Measurements from ENCODE around the gene STPG1.

Gene STPG1

DNA sequence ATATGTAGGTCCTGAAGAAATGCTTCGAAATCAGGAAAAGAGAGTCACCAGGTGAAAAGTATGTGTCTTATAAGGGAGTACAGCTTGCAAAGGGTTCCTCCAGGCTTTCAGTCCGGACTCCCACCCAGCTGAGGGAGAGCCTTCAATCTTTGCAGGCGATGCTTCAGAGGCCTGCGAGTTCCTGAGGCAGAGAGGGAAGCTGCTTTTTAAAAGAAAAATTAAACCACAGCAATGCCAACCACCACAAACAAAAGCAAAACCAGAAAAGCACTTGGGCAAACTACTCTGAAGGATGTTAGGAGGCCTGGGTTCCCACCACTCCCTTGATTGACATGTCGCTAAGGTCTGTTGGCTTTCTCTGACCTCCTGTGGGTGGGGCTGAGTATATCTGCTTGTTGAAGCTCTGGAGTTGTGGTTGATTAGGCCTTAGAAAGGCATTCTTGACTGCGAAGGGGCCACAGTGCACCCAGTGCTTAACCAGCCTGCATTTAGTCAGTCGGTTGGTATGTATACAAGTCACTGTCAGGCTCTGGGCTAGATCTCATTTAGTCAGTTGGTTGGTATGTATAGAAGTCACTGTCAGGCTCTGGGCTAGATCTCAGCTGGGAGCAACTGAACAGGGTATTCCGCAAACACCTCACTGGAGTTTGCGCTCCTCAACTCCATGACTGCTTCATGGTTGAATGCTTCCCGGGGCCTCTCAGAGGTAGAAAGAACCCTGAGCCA, 3.2 kb upstream of the STPG1 start:
- H3K27me3 ChIP-seq (ENCODE audit: control insufficient read depth in 5 of 5, insufficient read depth in 4 of 5, low read length in 5 of 5) = no peaks in the 10 kb centered on the region
- peak overlapping the region; percentile 81 to 96 (median 87) for H3K4me3 ChIP-seq (ENCODE audit: low read depth in 1 of 5, low read length in 5 of 5)
- peaks cover 4 to 42% (median 32%) of the 10 kb centered on the region in 5 donors for H3K4me1 ChIP-seq (ENCODE audit: control insufficient read depth in 5 of 5, insufficient read depth in 5 of 5, low read length in 5 of 5)
- peaks cover 0 to 5% (median 3%) of the 10 kb centered on the region in 5 donors for H3K36me3 ChIP-seq (ENCODE audit: control insufficient read depth in 5 of 5, insufficient read depth in 5 of 5, low read length in 5 of 5)
- peak overlapping the region in 3 of 5 donors; percentile 47 to 74 (median 70) for H3K9ac ChIP-seq (ENCODE audit: low read length in 5 of 5)
- H3K9me3 ChIP-seq (ENCODE audit: control insufficient read depth in 5 of 5, low read length in 5 of 5) = no peaks in the 10 kb centered on the region
- H3K27ac ChIP-seq (ENCODE audit: low read depth, low read length) = no peak overlapping the region

DNA sequence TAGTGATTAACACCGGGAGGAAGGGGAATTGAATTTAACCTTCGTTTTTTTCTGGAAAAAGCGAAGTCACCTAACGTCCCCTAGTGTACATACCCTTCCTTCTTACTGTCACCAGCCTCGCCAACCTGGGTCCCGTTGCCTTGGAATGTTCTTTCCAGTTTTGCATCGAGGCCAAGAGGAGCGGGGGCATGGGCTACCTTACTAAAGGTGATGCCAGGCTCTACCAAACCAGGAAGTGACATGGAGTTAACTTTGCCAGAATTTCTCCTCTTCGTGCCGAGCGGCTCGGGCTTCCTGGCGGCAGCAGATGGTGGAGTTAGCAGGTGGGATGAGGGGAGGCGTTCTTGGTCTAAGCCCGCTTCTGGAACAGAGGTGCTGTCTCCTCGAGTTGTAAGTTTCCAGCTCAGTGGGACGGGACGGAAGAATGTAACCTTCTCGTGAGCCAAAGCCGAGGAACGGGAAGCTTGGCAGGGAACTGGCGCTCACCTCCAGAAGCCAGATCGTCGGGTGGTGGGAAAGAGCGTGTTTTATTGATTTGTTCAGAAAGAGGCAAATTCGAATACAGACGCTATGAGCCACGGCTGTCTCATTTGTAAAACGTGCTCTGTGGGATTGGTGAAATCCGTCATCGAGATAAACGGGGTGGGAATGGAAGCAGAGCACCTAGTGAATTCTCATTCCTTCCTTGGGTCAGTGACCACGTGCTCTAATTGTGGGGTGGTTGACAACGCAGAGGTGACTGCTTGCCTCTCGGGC, 2.5 kb upstream of the STPG1 start:
- H3K4me1 ChIP-seq (ENCODE audit: control insufficient read depth in 5 of 5, insufficient read depth in 5 of 5, low read length in 5 of 5) = peaks cover 4 to 42% (median 32%) of the 10 kb centered on the region in 5 donors
- no peaks in the 10 kb centered on the region for H3K27me3 ChIP-seq (ENCODE audit: control insufficient read depth in 5 of 5, insufficient read depth in 4 of 5, low read length in 5 of 5)
- peak overlapping the region; percentile 81 to 96 (median 87) for H3K4me3 ChIP-seq (ENCODE audit: low read depth in 1 of 5, low read length in 5 of 5)
- H3K36me3 ChIP-seq (ENCODE audit: control insufficient read depth in 5 of 5, insufficient read depth in 5 of 5, low read length in 5 of 5) = no peaks in the 10 kb centered on the region
- peak overlapping the region; percentile 23 for H3K27ac ChIP-seq (ENCODE audit: low read depth, low read length)
- H3K9me3 ChIP-seq (ENCODE audit: control insufficient read depth in 5 of 5, low read length in 5 of 5) = no peaks in the 10 kb centered on the region
- H3K9ac ChIP-seq (ENCODE audit: low read length in 5 of 5) = peak overlapping the region; percentile 19 to 74 (median 60)

DNA sequence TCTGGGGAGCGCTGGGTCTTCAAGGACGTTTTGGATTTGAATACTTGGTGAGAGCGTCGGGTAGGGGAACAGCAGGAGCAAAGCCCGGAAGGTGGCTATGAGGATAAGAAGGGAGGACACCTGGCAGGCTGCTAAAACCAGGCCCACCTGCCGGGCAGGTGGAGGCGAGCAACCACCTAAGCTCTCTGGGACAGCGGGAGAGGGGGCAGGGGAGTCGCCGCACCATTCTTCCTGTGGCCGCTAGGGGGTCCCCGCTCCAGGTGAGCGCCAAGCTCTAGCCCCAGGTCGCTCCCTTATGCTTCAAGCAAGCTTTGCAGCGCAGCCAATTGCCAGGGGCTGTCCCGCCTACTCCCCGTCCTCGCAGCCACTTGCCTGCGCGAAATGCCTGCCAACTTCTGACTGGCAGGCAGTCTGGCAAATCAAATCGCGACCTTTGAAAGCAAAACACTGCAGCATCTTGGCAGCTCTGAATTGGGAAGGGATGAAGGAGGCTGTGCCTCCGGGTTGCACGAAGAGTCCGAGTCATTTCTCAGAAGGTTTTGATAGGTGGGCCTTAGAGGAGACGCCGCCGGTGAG, 1.8 kb upstream of the STPG1 start, which contains the start of gene NIPAL3:
Gene NIPAL3 (plus strand): TSS at position 469 of the 576 bp plus-strand sequence. CDS start 3,746 bp downstream, outside the sequence.
- peak within 1 kb of the TSS; percentile 19 to 74 (median 60) for H3K9ac ChIP-seq (ENCODE audit: low read length in 5 of 5)

DNA sequence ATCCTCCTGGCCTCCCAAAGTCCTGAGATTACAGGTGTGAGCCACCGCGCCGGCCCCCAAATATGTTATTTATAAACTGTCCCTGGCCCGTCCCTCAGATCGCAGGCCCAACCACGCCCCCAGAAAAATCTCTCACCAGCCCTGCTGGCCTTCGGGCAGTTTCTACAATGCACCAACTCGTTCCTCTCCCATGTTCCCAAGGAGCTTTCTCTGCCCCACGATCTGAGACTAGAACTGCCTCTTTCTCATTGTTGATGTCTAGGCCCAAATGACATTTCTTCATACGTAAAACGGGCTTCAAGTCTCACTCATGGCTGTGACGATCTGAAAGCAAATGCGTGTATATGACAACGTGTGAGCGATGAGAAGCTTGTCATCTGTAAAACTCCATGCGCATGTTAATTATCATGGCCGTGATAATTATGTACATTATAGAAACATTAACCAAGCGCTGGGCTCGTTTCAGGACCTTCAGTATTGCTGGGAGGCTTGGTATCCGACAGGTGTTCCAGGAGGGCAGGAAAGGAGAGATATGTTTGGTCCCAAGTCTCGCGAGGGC, 1.3 kb upstream of the STPG1 start:
- Histone ChIP-seq H3K36me3 (ENCODE audit: control insufficient read depth in 5 of 5, insufficient read depth in 5 of 5, low read length in 5 of 5) (no peaks in the 10 kb centered on the region), H3K9me3 (ENCODE audit: control insufficient read depth in 5 of 5, low read length in 5 of 5) (no peaks in the 10 kb centered on the region), H3K4me1 (ENCODE audit: control insufficient read depth in 5 of 5, insufficient read depth in 5 of 5, low read length in 5 of 5) (peaks cover 4 to 42% (median 32%) of the 10 kb centered on the region in 5 donors), H3K27me3 (ENCODE audit: control insufficient read depth in 5 of 5, insufficient read depth in 4 of 5, low read length in 5 of 5) (no peaks in the 10 kb centered on the region), H3K27ac (ENCODE audit: low read depth, low read length) (no peak overlapping the region), H3K4me3 (ENCODE audit: low read depth in 1 of 5, low read length in 5 of 5) (peak overlapping the region; percentile 45 to 95 (median 84)), H3K9ac (ENCODE audit: low read length in 5 of 5) (no peak overlapping the region)

More for the DNA sequence above, 1.8 kb upstream of the STPG1 start, which contains the start of gene NIPAL3:
- H3K9me3 ChIP-seq (ENCODE audit: control insufficient read depth in 5 of 5, low read length in 5 of 5) = no peaks in the 10 kb centered on the region
- peaks cover 4 to 42% (median 32%) of the 10 kb centered on the region in 5 donors for H3K4me1 ChIP-seq (ENCODE audit: control insufficient read depth in 5 of 5, insufficient read depth in 5 of 5, low read length in 5 of 5)
- peak within 1 kb of the TSS; percentile 81 to 96 (median 87) for H3K4me3 ChIP-seq (ENCODE audit: low read depth in 1 of 5, low read length in 5 of 5)
- peak within 1 kb of the TSS; percentile 23 for H3K27ac ChIP-seq (ENCODE audit: low read depth, low read length)
- no peaks in the 10 kb centered on the region for H3K36me3 ChIP-seq (ENCODE audit: control insufficient read depth in 5 of 5, insufficient read depth in 5 of 5, low read length in 5 of 5)
- H3K27me3 ChIP-seq (ENCODE audit: control insufficient read depth in 5 of 5, insufficient read depth in 4 of 5, low read length in 5 of 5) = no peaks in the 10 kb centered on the region

DNA sequence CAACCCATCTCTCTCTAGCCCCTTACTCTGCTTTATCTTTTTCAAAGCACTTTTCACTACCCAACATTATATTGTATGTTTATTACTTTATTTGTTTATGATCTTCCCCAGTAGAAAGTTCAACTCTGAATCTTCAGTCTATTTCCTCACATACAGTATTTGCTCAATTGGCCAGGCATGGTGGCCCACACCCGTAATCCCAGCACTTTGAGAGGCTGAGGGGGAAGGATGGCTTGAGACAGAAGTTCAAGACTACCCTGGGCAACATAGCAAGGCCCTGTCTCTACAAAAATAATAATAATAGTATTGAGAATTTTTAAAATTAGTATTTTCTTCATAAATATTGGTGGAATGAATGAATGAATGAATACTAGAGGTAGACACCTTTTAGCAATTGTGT, 1.2 kb downstream of the STPG1 start:
- Histone ChIP-seq H3K27ac (ENCODE audit: low read depth, low read length) (no peak overlapping the region), H3K4me1 (ENCODE audit: control insufficient read depth in 5 of 5, insufficient read depth in 5 of 5, low read length in 5 of 5) (peaks cover 3 to 35% (median 32%) of the 10 kb centered on the region in 5 donors), H3K9ac (ENCODE audit: low read length in 5 of 5) (no peak overlapping the region), H3K4me3 (ENCODE audit: low read depth in 1 of 5, low read length in 5 of 5) (peak overlapping the region in 1 of 5 donors; percentile 73), H3K36me3 (ENCODE audit: control insufficient read depth in 5 of 5, insufficient read depth in 5 of 5, low read length in 5 of 5) (no peaks in the 10 kb centered on the region), H3K9me3 (ENCODE audit: control insufficient read depth in 5 of 5, low read length in 5 of 5) (peaks cover 0 to 6% (median 0%) of the 10 kb centered on the region in 5 donors), H3K27me3 (ENCODE audit: control insufficient read depth in 5 of 5, insufficient read depth in 4 of 5, low read length in 5 of 5) (no peaks in the 10 kb centered on the region)

DNA sequence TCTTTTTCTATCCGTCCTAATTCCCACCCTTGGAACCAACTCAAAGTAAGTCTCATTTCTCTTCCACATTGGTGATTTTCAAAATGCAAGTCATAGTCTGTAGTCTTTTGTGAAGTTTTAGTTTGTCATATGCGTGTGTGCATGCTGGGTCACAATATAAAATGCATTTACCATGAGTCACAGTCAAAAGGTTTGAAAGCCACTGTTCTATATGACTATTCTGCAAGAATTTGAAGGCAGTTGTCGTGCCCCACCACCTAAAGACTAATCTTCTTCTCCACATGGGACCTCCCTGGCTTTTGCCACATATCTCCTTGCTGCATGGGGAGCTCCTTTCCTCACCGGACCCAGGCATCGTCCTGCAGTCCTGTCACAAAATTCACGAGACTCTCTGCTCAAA, 1.6 kb downstream of the STPG1 start:
- Histone ChIP-seq H3K4me1 (ENCODE audit: control insufficient read depth in 5 of 5, insufficient read depth in 5 of 5, low read length in 5 of 5) (peaks cover 3 to 32% (median 31%) of the 10 kb centered on the region in 5 donors), H3K9ac (ENCODE audit: low read length in 5 of 5) (no peak overlapping the region), H3K27ac (ENCODE audit: low read depth, low read length) (no peak overlapping the region), H3K27me3 (ENCODE audit: control insufficient read depth in 5 of 5, insufficient read depth in 4 of 5, low read length in 5 of 5) (no peaks in the 10 kb centered on the region), H3K9me3 (ENCODE audit: control insufficient read depth in 5 of 5, low read length in 5 of 5) (peaks cover 0 to 6% (median 0%) of the 10 kb centered on the region in 5 donors), H3K36me3 (ENCODE audit: control insufficient read depth in 5 of 5, insufficient read depth in 5 of 5, low read length in 5 of 5) (no peaks in the 10 kb centered on the region), H3K4me3 (ENCODE audit: low read depth in 1 of 5, low read length in 5 of 5) (no peak overlapping the region)

DNA sequence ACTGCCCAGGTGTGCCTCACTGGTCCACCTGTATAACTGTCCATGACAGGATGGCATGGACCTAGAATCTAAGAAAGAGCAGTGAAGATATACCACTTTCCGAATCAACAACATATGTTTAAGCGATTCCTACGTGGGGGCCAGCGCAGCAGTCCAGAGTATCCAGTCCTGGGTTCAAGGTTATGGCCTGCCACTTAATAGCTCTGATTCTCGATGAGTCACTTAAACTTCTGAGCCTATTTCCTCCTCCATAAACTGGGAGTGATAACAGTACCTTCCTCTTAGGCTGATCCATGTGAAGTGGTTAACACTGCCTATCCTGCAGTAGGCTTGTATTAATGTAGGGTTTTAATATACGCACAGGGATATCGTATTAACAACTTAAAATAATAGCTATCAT, 2.8 kb downstream of the STPG1 start:
- Histone ChIP-seq H3K4me1 (ENCODE audit: control insufficient read depth in 5 of 5, insufficient read depth in 5 of 5, low read length in 5 of 5) (peaks cover 0 to 22% (median 18%) of the 10 kb centered on the region in 5 donors), H3K9ac (ENCODE audit: low read length in 5 of 5) (no peak overlapping the region), H3K4me3 (ENCODE audit: low read depth in 1 of 5, low read length in 5 of 5) (no peak overlapping the region), H3K27ac (ENCODE audit: low read depth, low read length) (no peak overlapping the region), H3K36me3 (ENCODE audit: control insufficient read depth in 5 of 5, insufficient read depth in 5 of 5, low read length in 5 of 5) (no peaks in the 10 kb centered on the region), H3K27me3 (ENCODE audit: control insufficient read depth in 5 of 5, insufficient read depth in 4 of 5, low read length in 5 of 5) (no peaks in the 10 kb centered on the region), H3K9me3 (ENCODE audit: control insufficient read depth in 5 of 5, low read length in 5 of 5) (peaks cover 0 to 6% (median 0%) of the 10 kb centered on the region in 5 donors)

DNA sequence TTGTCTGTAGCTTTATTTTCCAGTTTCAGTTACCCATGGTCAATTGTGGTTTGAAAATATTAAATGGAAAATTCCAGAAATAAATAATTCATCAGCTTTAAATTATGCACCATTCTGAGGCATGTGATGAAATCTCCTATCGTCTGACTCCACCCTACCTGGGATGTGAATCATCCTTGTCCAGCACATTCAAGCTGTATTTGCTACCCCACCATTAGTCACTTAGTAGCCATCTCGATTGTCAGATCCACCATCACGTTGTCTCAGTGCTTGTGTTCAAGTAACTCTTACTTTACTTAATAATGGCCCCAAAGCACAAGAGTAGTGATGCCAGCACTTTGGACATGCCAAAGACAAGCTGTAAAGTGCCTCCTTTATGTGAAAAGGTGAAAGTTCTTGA, 4.0 kb downstream of the STPG1 start:
- H3K36me3 ChIP-seq (ENCODE audit: control insufficient read depth in 5 of 5, insufficient read depth in 5 of 5, low read length in 5 of 5) = no peaks in the 10 kb centered on the region
- H3K27me3 ChIP-seq (ENCODE audit: control insufficient read depth in 5 of 5, insufficient read depth in 4 of 5, low read length in 5 of 5) = no peaks in the 10 kb centered on the region
- peaks cover 0 to 12% (median 10%) of the 10 kb centered on the region in 5 donors for H3K4me1 ChIP-seq (ENCODE audit: control insufficient read depth in 5 of 5, insufficient read depth in 5 of 5, low read length in 5 of 5)
- no peak overlapping the region for H3K27ac ChIP-seq (ENCODE audit: low read depth, low read length)
- H3K9ac ChIP-seq (ENCODE audit: low read length in 5 of 5) = no peak overlapping the region
- no peak overlapping the region for H3K4me3 ChIP-seq (ENCODE audit: low read depth in 1 of 5, low read length in 5 of 5)
- peaks cover 0 to 6% (median 0%) of the 10 kb centered on the region in 5 donors for H3K9me3 ChIP-seq (ENCODE audit: control insufficient read depth in 5 of 5, low read length in 5 of 5)

DNA sequence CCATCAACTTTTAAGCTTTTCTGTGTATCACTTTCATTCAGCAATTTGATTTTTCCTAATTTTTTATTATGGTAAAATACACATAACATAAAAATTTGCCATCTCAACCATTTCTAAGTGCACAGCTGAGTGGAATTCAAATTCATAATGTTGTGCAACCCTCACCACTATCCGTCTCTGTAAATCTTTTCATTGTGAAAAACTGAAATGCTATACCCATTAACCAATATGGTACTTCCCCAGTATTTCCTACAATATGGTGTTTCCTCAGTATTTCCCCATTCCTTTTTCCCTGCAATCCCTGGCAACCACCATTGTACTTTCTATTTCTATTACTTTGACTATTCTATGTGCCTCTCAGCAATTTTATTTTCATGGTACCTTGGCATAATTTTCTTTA, 6.8 kb downstream of the STPG1 start:
- Histone ChIP-seq H3K27me3 (ENCODE audit: control insufficient read depth in 5 of 5, insufficient read depth in 4 of 5, low read length in 5 of 5) (no peaks in the 10 kb centered on the region), H3K9me3 (ENCODE audit: control insufficient read depth in 5 of 5, low read length in 5 of 5) (peaks cover 0 to 6% (median 0%) of the 10 kb centered on the region in 5 donors), H3K36me3 (ENCODE audit: control insufficient read depth in 5 of 5, insufficient read depth in 5 of 5, low read length in 5 of 5) (no peaks in the 10 kb centered on the region), H3K27ac (ENCODE audit: low read depth, low read length) (no peak overlapping the region), H3K4me3 (ENCODE audit: low read depth in 1 of 5, low read length in 5 of 5) (no peak overlapping the region), H3K9ac (ENCODE audit: low read length in 5 of 5) (no peak overlapping the region), H3K4me1 (ENCODE audit: control insufficient read depth in 5 of 5, insufficient read depth in 5 of 5, low read length in 5 of 5) (no peaks in the 10 kb centered on the region)
